Ectodermal cell (in vitro differentiated cells): ENCODE results near the gene ARMC6. TPM values are rescaled to one million over a fixed set of nuclear protein-coding genes. Genes with fewer than 3 reads are reported as not detected.

Experiments used
- H3K27ac ChIP-seq: 2 replicates; pipeline ENCODE4 v1.7.0; 2013; ENCODE audit warnings: mild to moderate bottlenecking, low read depth, low read length; ENCODE audit not compliant: insufficient read depth, poor library complexity, severe bottlenecking
- H3K27me3 ChIP-seq: 2 replicates; pipeline ENCODE4 v1.7.0; 2013; ENCODE audit warnings: mild to moderate bottlenecking, low read length; ENCODE audit not compliant: insufficient read depth, control insufficient read depth, poor library complexity, severe bottlenecking
- H3K36me3 ChIP-seq: one replicate; pipeline ENCODE4 v1.7.0; 2013; ENCODE audit warnings: low read length; ENCODE audit not compliant: control insufficient read depth, insufficient read depth
- H3K4me1 ChIP-seq: one replicate; pipeline ENCODE4 v1.7.0; 2013; ENCODE audit warnings: low read length; ENCODE audit not compliant: control insufficient read depth, insufficient read depth
- H3K4me3 ChIP-seq: 2 replicates; pipeline ENCODE4 v1.7.0; 2013; ENCODE audit warnings: low read depth, low read length, control low read depth; ENCODE audit not compliant: insufficient read depth
- H3K9me3 ChIP-seq: 2 replicates; pipeline ENCODE4 v1.7.0; 2013; ENCODE audit warnings: mild to moderate bottlenecking, low read length, moderate library complexity; ENCODE audit not compliant: control insufficient read depth
- WGBS, 2 experiments: methylation state at CpG; one replicate each; pipeline ENCODE4 v1.1.7; 2013; ENCODE audit warnings: missing lambda C conversion rate in 2 of 2; 5-methylcytosine and 5-hydroxymethylcytosine counted together
- polyA plus RNA-seq, 4 experiments: library from polyadenylated mRNA; stranded (reverse); fragments of 50-300 nt; gene quantifications; one replicate each; pipeline ENCODE4 v1.2.3, GENCODE V29; 2013

Gene ARMC6
- 35.8 TPM for polyA plus RNA-seq (2013, experiment 1 of 4)
- polyA plus RNA-seq (2013, experiment 2 of 4): 36.0 TPM
- polyA plus RNA-seq (2013, experiment 3 of 4): 28.0 TPM
- polyA plus RNA-seq (2013, experiment 4 of 4): 28.4 TPM

GRCh38 chr19:19033426-19034203, at the start of gene ARMC6, which contains the start of gene SUGP2:
Gene ARMC6 (plus strand): TSS chr19:19033603. CDS start chr19:19034210, 607 bp downstream.
Gene SUGP2 (minus strand): TSS chr19:19033517. CDS start chr19:19031071, 2,446 bp downstream.
- WGBS, 2 experiments: 0% methylated on average over 94 of the region's 94 CpGs
- Histone ChIP-seq H3K27ac (peak within 1 kb of the TSS; percentile 65), H3K27me3 (no peaks in the 10 kb centered on the region), H3K36me3 (peaks cover 11% of the 10 kb centered on the region), H3K9me3 (no peaks in the 10 kb centered on the region), H3K4me3 (peak within 1 kb of the TSS; percentile 85), H3K4me1 (no peaks in the 10 kb centered on the region)

- Histone ChIP-seq H3K4me1 (no peaks in the 10 kb centered on the region), H3K27me3 (peaks cover 10% of the 10 kb centered on the region), H3K27ac (no peak overlapping the region), H3K36me3 (no peaks in the 10 kb centered on the region), H3K4me3 (no peak overlapping the region), H3K9me3 (no peaks in the 10 kb centered on the region)
- 90 to 91% methylated on average over 3 of the region's 3 CpGs for WGBS, 2 experiments
Observed at GRCh38 chr19:18984251-18984650, 49.2 kb upstream of the ARMC6 start.

- Histone ChIP-seq H3K27ac (no peak overlapping the region), H3K4me3 (no peak overlapping the region), H3K9me3 (no peaks in the 10 kb centered on the region), H3K36me3 (no peaks in the 10 kb centered on the region), H3K4me1 (no peaks in the 10 kb centered on the region), H3K27me3 (peaks cover 10% of the 10 kb centered on the region)
- 61 to 70% methylated on average over 7 of the region's 7 CpGs for whole genome bisulfite sequencing, 2 experiments
Observed at GRCh38 chr19:18985257-18985656, 48.1 kb upstream of the ARMC6 start.

- Histone ChIP-seq H3K4me1 (no peaks in the 10 kb centered on the region), H3K27ac (no peak overlapping the region), H3K36me3 (peaks cover under 1% of the 10 kb centered on the region), H3K4me3 (no peak overlapping the region), H3K9me3 (no peaks in the 10 kb centered on the region), H3K27me3 (peaks cover 10% of the 10 kb centered on the region)
- 62 to 73% methylated on average over 3 to 4 of the region's 4 CpGs for WGBS, 2 experiments
Observed at GRCh38 chr19:18987456-18987855, 45.9 kb upstream of the ARMC6 start.

- Histone ChIP-seq H3K4me3 (no peak overlapping the region), H3K9me3 (no peaks in the 10 kb centered on the region), H3K4me1 (no peaks in the 10 kb centered on the region), H3K27ac (no peak overlapping the region), H3K36me3 (peaks cover 19% of the 10 kb centered on the region), H3K27me3 (peaks cover 5% of the 10 kb centered on the region)
- 90% methylated on average over 10 of the region's 10 CpGs for WGBS, 2 experiments
Observed at GRCh38 chr19:18989316-18989715, 44.1 kb upstream of the ARMC6 start.

GRCh38 chr19:18990128-18990708, 43.2 kb upstream of the ARMC6 start:
- Histone ChIP-seq H3K27ac (no peak overlapping the region), H3K27me3 (peaks cover 3% of the 10 kb centered on the region), H3K36me3 (peaks cover 23% of the 10 kb centered on the region), H3K4me1 (no peaks in the 10 kb centered on the region), H3K4me3 (no peak overlapping the region), H3K9me3 (no peaks in the 10 kb centered on the region)
- WGBS, 2 experiments: 80 to 86% methylated on average over 5 of the region's 5 CpGs

- 94 to 95% methylated on average over 16 of the region's 16 CpGs for WGBS, 2 experiments
- no peak overlapping the region for H3K27ac ChIP-seq
- peaks cover 23% of the 10 kb centered on the region for H3K36me3 ChIP-seq
- no peak overlapping the region for H3K4me3 ChIP-seq
- H3K4me1 ChIP-seq: no peaks in the 10 kb centered on the region
- H3K27me3 ChIP-seq: peaks cover 3% of the 10 kb centered on the region
- H3K9me3 ChIP-seq: no peaks in the 10 kb centered on the region
Observed at GRCh38 chr19:18991006-18991405, 42.4 kb upstream of the ARMC6 start.

- Histone ChIP-seq H3K27me3 (peaks cover 3% of the 10 kb centered on the region), H3K4me1 (no peaks in the 10 kb centered on the region)
- WGBS, 2 experiments: 95 to 98% methylated on average over 14 of the region's 14 CpGs
Observed at GRCh38 chr19:18991468-18991867, 41.9 kb upstream of the ARMC6 start.

GRCh38 chr19:18992696-18993095, 40.7 kb upstream of the ARMC6 start:
- Histone ChIP-seq H3K4me1 (peaks cover 7% of the 10 kb centered on the region), H3K27me3 (no peaks in the 10 kb centered on the region), H3K9me3 (no peaks in the 10 kb centered on the region), H3K27ac (no peak overlapping the region), H3K36me3 (peaks cover 23% of the 10 kb centered on the region), H3K4me3 (no peak overlapping the region)
- WGBS, 2 experiments: 94 to 95% methylated on average over 8 of the region's 8 CpGs

More at GRCh38 chr19:18991468-18991867, 41.9 kb upstream of the ARMC6 start:
- Histone ChIP-seq H3K4me3 (no peak overlapping the region), H3K36me3 (peaks cover 23% of the 10 kb centered on the region), H3K9me3 (no peaks in the 10 kb centered on the region), H3K27ac (no peak overlapping the region)

- Histone ChIP-seq H3K36me3 (peaks cover 24% of the 10 kb centered on the region), H3K27ac (no peak overlapping the region), H3K27me3 (no peaks in the 10 kb centered on the region), H3K4me3 (no peak overlapping the region), H3K9me3 (no peaks in the 10 kb centered on the region), H3K4me1 (peaks cover 7% of the 10 kb centered on the region)
- 94 to 96% methylated on average over 10 of the region's 10 CpGs for WGBS, 2 experiments
Observed at GRCh38 chr19:18993115-18993514, 40.3 kb upstream of the ARMC6 start.
